NB4 (cell line): Measurements from ENCODE around the gene PODNL1.

Experiments
- DNase-seq: peaks from one replicate; pipeline ENCODE4 v3.0.0; 2010; ENCODE audit warnings: low read depth
- H3K4me3 ChIP-seq: one replicate; pipeline ENCODE4 v1.5.1; 2011; ENCODE audit warnings: mild to moderate bottlenecking, low read depth, low read length, moderate library complexity
- MYC ChIP-seq: IDR thresholded peaks from 2 replicates; pipeline ENCODE4 v1.6.1; 2011; ENCODE audit warnings: low read depth, low read length
- POLR2A ChIP-seq: IDR thresholded peaks from 2 replicates; pipeline ENCODE4 v1.6.1; 2011; ENCODE audit warnings: mild to moderate bottlenecking; ENCODE audit not compliant: insufficient read length; ENCODE audit errors: extremely low read depth
- TF ChIP-seq, protein P1 (sequence below): IDR thresholded peaks from 2 replicates; pipeline ENCODE4 v1.6.1; 2011; ENCODE audit warnings: low read depth, low read length
- TF ChIP-seq, protein P2 (sequence below): IDR thresholded peaks from one replicate; pipeline ENCODE4 v1.5.1; 2012; ENCODE audit warnings: low read depth, low read length

The PODNL1 gene

DNA sequence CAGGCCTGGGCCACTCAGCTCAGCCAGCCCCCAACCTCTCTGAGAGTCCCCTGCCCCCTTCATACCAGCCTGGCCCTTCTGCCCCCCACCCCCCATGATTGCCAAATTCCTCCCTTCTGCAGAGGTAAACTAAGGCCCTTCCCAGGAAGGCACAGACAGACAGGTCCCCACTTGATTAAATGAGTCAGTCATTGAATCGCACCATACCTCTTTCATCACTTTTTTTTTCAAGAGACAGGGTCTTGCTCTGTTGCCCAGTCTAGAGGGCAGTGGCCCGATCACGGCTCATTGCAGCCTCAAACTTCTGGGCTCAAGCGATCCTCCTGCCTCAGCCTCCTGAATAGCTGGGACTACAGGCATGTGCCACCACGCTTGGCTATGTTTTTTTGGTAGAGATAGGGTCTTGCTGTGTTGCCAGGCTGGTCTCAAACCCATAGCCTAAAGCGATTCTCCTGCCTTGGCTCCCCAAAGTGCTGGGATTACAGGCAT lies 6.0 kb downstream of the PODNL1 start:
- TF ChIP-seq, protein P1, sequence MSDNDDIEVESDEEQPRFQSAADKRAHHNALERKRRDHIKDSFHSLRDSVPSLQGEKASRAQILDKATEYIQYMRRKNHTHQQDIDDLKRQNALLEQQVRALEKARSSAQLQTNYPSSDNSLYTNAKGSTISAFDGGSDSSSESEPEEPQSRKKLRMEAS, result no peak
- TF ChIP-seq POLR2A (no peak), MYC (no peak)
- TF ChIP-seq, protein P2, sequence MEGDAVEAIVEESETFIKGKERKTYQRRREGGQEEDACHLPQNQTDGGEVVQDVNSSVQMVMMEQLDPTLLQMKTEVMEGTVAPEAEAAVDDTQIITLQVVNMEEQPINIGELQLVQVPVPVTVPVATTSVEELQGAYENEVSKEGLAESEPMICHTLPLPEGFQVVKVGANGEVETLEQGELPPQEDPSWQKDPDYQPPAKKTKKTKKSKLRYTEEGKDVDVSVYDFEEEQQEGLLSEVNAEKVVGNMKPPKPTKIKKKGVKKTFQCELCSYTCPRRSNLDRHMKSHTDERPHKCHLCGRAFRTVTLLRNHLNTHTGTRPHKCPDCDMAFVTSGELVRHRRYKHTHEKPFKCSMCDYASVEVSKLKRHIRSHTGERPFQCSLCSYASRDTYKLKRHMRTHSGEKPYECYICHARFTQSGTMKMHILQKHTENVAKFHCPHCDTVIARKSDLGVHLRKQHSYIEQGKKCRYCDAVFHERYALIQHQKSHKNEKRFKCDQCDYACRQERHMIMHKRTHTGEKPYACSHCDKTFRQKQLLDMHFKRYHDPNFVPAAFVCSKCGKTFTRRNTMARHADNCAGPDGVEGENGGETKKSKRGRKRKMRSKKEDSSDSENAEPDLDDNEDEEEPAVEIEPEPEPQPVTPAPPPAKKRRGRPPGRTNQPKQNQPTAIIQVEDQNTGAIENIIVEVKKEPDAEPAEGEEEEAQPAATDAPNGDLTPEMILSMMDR, result no peak
- DNase-seq, result no peak
- H3K4me3 ChIP-seq, result no peak overlapping the region

DNA sequence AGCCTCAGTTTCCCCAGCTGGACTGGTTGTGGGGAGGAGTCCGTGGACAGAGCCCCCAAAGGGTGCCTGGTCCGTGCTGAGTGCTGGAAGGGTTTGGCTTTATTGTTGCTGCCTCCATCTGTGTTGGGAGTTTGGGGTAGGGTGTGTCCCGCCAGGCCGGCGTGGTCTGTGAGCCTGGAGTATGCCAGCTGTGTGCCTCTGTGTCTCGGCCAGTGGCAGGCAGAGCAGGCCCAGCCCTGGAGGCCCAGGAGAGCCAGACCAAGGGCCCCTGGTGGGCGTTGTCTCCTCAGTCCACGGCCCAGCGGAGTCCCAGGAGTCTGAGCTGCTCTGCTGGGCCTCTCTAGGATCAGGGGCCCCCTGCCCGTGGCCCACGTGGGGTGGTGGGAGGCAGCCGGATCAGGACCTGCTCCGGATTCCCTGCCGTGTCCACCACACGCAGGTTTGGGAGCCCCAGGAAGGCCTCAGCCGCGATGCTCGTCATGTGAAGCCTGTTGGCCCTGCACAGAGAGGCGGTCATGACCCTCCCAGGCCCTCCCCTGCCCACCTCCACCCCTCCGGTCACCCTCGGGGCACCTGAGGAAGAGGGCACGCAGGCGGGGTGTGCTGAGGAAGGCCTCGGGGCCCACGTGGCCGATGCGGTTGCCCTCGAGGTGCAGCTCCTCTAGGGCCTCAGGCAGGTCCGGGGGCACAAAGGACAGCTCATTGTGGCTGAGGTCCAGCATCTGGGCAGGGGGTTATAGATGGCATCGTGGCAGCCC lies 6.6 kb downstream of the PODNL1 start:
- no peak for DNase-seq
- TF ChIP-seq POLR2A (no peak), MYC (no peak)
- TF ChIP-seq, protein P2, result no peak
- TF ChIP-seq, protein P1, result no peak
- H3K4me3 ChIP-seq, result no peak overlapping the region

DNA sequence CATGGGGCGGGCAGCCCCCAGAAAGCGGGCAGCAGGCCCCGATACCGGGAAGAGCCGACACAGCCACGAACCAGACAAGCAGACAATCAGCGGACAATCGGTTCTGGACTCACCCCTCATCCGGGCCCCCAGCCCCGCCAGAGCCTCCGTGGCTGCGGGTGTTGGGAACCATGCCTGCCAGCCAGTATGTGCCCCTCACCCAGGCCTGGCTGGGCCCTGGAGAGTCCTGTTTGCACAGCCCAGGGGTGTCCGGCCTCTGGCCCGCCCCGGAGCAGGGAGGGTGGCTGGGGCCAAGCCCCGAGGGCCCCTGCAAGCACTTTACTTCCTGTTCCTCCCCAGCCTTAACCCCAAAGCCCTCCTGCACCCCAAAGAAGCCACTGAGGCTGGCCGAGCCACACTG lies 7.8 kb downstream of the PODNL1 start:
- TF ChIP-seq, protein P1, result no peak
- TF ChIP-seq, protein P2, result no peak
- TF ChIP-seq MYC (no peak), POLR2A (no peak)

DNA sequence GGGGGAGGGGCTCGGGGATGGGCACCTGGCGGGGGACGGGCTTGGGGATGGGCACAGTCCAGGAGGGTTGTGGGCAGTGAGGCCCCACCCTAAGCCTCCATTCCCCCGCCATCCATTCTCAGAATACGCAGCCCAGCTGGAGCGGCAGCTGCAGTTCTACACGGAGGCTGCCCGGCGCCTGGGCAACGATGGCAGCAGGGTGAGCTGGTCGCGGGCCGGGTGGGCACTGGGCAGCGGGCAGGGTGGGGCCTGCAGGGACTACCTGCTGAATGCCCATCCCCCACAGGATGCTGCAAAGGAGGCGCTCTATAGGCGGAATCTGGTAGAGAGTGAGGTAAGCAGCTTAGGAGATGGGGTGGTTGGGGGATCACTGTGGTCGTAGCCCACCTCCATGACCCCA lies 8.3 kb downstream of the PODNL1 start:
- no peak overlapping the region for H3K4me3 ChIP-seq
- no peak for DNase-seq
- TF ChIP-seq, protein P2, result no peak
- TF ChIP-seq POLR2A (no peak), MYC (no peak)
- TF ChIP-seq, protein P1, result no peak

More for the DNA sequence above, 7.8 kb downstream of the PODNL1 start:
- no peak overlapping the region for H3K4me3 ChIP-seq
- no peak for DNase-seq

DNA sequence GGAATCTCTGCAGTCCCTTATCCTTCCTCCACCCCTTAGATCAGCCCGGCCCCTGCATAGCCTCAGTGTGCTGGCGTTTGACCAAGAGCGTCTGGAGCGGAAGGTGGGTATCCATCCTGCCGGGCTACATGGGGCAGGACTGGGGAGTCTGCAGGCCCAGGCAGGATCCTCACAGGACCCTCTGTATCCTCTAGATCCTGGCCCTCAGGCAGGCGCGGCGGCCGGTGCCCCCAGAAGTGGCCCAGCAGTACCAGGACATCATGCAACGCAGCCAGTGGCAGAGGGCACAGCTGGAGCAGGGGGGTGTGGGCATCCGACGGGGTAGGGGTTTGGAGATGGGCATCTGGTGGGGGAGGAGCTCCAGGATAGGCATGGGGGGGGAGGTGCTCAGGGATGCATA lies 8.9 kb downstream of the PODNL1 start:
- TF ChIP-seq, protein P1, result no peak
- TF ChIP-seq POLR2A (no peak), MYC (no peak)
- TF ChIP-seq, protein P2, result no peak

More for the DNA sequence above, 8.9 kb downstream of the PODNL1 start:
- no peak for DNase-seq
- no peak overlapping the region for H3K4me3 ChIP-seq
